GM12878 (cell line): Measurements from ENCODE around the gene CA9. TPM values are rescaled to one million over a fixed set of nuclear protein-coding genes. Genes with fewer than 3 reads are reported as not detected.

ENCODE experiments used
- CBX3 ChIP-seq: fragments of 200-600 bp; sonication (generic); IDR thresholded peaks from 2 replicates; pipeline ENCODE4 v1.6.1; 2016; ENCODE audit warnings: low read depth, borderline replicate concordance
- EP300 ChIP-seq, 2 experiments: fragments of 150-350 bp in 1 of 2; IDR thresholded peaks; 2 replicates each; pipeline ENCODE4 v1.6.1; 2011 to 2012; ENCODE audit warnings: low read depth in 2 of 2, low read length in 2 of 2, borderline replicate concordance in 1 of 2, improper control_type of control experiment in 1 of 2, inconsistent platforms in 1 of 2; ENCODE audit not compliant: control insufficient read depth in 1 of 2
- ESRRA ChIP-seq: IDR thresholded peaks from 2 replicates; pipeline ENCODE4 v1.6.1; 2012; ENCODE audit warnings: mild to moderate bottlenecking, low read length, improper control_type of control experiment
- ETV6 ChIP-seq, 2 experiments: fragments of 450-650 bp in 1 of 2; IDR thresholded peaks in 1 of 2; conservative IDR thresholded peaks in 1 of 2; 2 replicates each; pipeline ENCODE4 v1.6.1; 2014; ENCODE audit warnings: antibody characterized with exemption in 1 of 2, borderline replicate concordance in 1 of 2, low read depth in 1 of 2, mild to moderate bottlenecking in 1 of 2, moderate library complexity in 1 of 2
- FOXK2 ChIP-seq: fragments of 450-650 bp; IDR thresholded peaks from 2 replicates; pipeline ENCODE4 v1.6.1; 2017; ENCODE audit warnings: mild to moderate bottlenecking, moderate library complexity
- HCFC1 ChIP-seq: fragments of 150-350 bp; IDR thresholded peaks from 2 replicates; pipeline ENCODE4 v1.6.1; 2014; ENCODE audit warnings: low read length
- IKZF1 ChIP-seq: fragments of 450-650 bp; conservative IDR thresholded peaks from 2 replicates; pipeline ENCODE4 v1.6.1; 2017; ENCODE audit warnings: antibody characterized with exemption, mild to moderate bottlenecking
- IKZF2 ChIP-seq, 2 experiments: fragments of 450-650 bp; IDR thresholded peaks; 2 replicates each; pipeline ENCODE4 v1.6.1; 2017; ENCODE audit warnings: mild to moderate bottlenecking in 2 of 2, moderate library complexity in 2 of 2
- IRF4 ChIP-seq: IDR thresholded peaks from 2 replicates; pipeline ENCODE4 v1.6.1; 2011; ENCODE audit warnings: low read depth, low read length
- LARP7 ChIP-seq: fragments of 450-650 bp; IDR thresholded peaks from 2 replicates; pipeline ENCODE4 v1.6.1; 2017; ENCODE audit warnings: mild to moderate bottlenecking
- NKRF ChIP-seq: fragments of 450-650 bp; conservative IDR thresholded peaks from 2 replicates; pipeline ENCODE4 v1.6.1; 2017; ENCODE audit warnings: mild to moderate bottlenecking, moderate library complexity
- NR2C1 ChIP-seq: fragments of 450-650 bp; IDR thresholded peaks from 2 replicates; pipeline ENCODE4 v1.6.1; 2017; ENCODE audit warnings: antibody characterized with exemption, mild to moderate bottlenecking, moderate library complexity
- NRF1 ChIP-seq: conservative IDR thresholded peaks from 2 replicates; pipeline ENCODE4 v1.6.1; 2011; ENCODE audit warnings: mild to moderate bottlenecking, low read depth, low read length, improper control_type of control experiment
- PKNOX1 ChIP-seq: fragments of 450-650 bp; IDR thresholded peaks from 2 replicates; pipeline ENCODE4 v1.6.1; 2016; ENCODE audit warnings: mild to moderate bottlenecking
- RAD51 ChIP-seq: fragments of 450-650 bp; IDR thresholded peaks from 2 replicates; pipeline ENCODE4 v1.6.1; 2016; ENCODE audit warnings: moderate library complexity, mild to moderate bottlenecking, inconsistent platforms
- RBBP5 ChIP-seq: fragments of 200-600 bp; sonication (generic); conservative IDR thresholded peaks from 2 replicates; pipeline ENCODE4 v1.6.1; 2016
- SIX5 ChIP-seq: IDR thresholded peaks from 2 replicates; pipeline ENCODE4 v1.6.1; 2011; ENCODE audit warnings: mild to moderate bottlenecking, low read depth, low read length, moderate library complexity; ENCODE audit not compliant: severe bottlenecking
- SMC3 ChIP-seq: IDR thresholded peaks from 2 replicates; pipeline ENCODE4 v1.6.1; 2011; ENCODE audit warnings: low read length, improper control_type of control experiment, borderline replicate concordance
- SPI1 ChIP-seq: IDR thresholded peaks from 2 replicates; pipeline ENCODE4 v1.6.1; 2011; ENCODE audit warnings: low read depth, mild to moderate bottlenecking, low read length, moderate library complexity, borderline replicate concordance; ENCODE audit not compliant: insufficient read depth
- TCF3 ChIP-seq: IDR thresholded peaks from 2 replicates; pipeline ENCODE4 v1.6.1; 2012; ENCODE audit warnings: low read depth, mild to moderate bottlenecking, low read length, borderline replicate concordance; ENCODE audit not compliant: insufficient read depth
- ZBED1 ChIP-seq: IDR thresholded peaks from 2 replicates; pipeline ENCODE4 v1.6.1; 2016; ENCODE audit warnings: borderline replicate concordance
- ZNF217 ChIP-seq: fragments of 450-650 bp; IDR thresholded peaks from 2 replicates; pipeline ENCODE4 v1.6.1; 2017; ENCODE audit warnings: antibody characterized with exemption, mild to moderate bottlenecking
- ZSCAN29 ChIP-seq: fragments of 450-650 bp; IDR thresholded peaks from 2 replicates; pipeline ENCODE4 v1.6.1; 2017; ENCODE audit warnings: mild to moderate bottlenecking, moderate library complexity
- polyA plus RNA-seq, 11 experiments: library from polyadenylated mRNA; depleted of rRNA in 4 of 11; unstranded in 6 of 11; stranded (reverse) in 5 of 11; fragments of >200 nt; fragmentation: Nextera tagmentation in 4 of 11; fragmentation: Illumina TruSeq in 1 of 11; extraction: Ambion mirVana in 4 of 11; extraction: Trizol in 1 of 11; gene quantifications; 1 replicate in 1 of 11; 2 replicates in 10 of 11; pipeline versions ENCODE4 v1.2.1 to v1.2.3, GENCODE V29; 2011 to 2016; ENCODE audit warnings: inconsistent platforms in 2 of 11, missing spikeins in 2 of 11, low read depth in 1 of 11
- total RNA-seq, 4 experiments: library from RNA; depleted of rRNA in 3 of 4; stranded (reverse); fragments of >200 nt in 3 of 4; fragmentation: Illumina TruSeq in 1 of 4; extraction: Trizol in 1 of 4; gene quantifications; 2 replicates each; pipeline versions ENCODE4 v1.2.1 to v1.2.3, GENCODE V29; 2013 to 2021
- TF ChIP-seq, protein P1 (sequence below): fragments of 450-650 bp; IDR thresholded peaks from 2 replicates; pipeline ENCODE4 v1.6.1; 2017; ENCODE audit warnings: mild to moderate bottlenecking, moderate library complexity

The CA9 gene
- total and polyA plus RNA-seq, 10 of the 15 experiments (the other 5 are each of a cell fraction or from before 2014, with no cell fraction given) = 0.53 to 6.6 (median 1.2) TPM

GRCh38 chr9:35728041-35728971 is 54.6 kb downstream of the CA9 start (continued):
- TF ChIP-seq IKZF2 (IDR thresholded peaks at IDR 0.05) (peak; percentile 29 to 48; a peak in 2 of 4 replicates), LARP7 (no peak), CBX3 (no peak), ETV6 (conservative IDR thresholded peaks at IDR 0.05 in 1 of 2, IDR thresholded peaks at IDR 0.05 in 1 of 2; ENCODE audit: borderline replicate concordance in 1 of 2, low read depth in 1 of 2) (no peak), IRF4 (peak; percentile 48; the same call in 1 of the 2 replicates), NR2C1 (no peak), ZNF217 (no peak), HCFC1 (no peak), PKNOX1 (peak; percentile 86), ZSCAN29 (no peak), NKRF (no peak), TCF3 (no peak), SIX5 (no peak), ZBED1 (no peak), FOXK2 (no peak), ESRRA (0 out of 2 replicates have a peak, but pooled peaks have one; percentile 2), RAD51 (no peak), EP300 (IDR thresholded peaks at IDR 0.05; ENCODE audit: borderline replicate concordance in 1 of 2, control insufficient read depth in 1 of 2, low read depth in 2 of 2, low read length in 2 of 2) (peak in 1 of 2 experiments; percentile 52; a peak in 1 of 4 replicates), SMC3 (no peak), RBBP5 (no peak), SPI1 (no peak), IKZF1 (peak; percentile 56), NRF1 (no peak)
- TF ChIP-seq, protein P1, sequence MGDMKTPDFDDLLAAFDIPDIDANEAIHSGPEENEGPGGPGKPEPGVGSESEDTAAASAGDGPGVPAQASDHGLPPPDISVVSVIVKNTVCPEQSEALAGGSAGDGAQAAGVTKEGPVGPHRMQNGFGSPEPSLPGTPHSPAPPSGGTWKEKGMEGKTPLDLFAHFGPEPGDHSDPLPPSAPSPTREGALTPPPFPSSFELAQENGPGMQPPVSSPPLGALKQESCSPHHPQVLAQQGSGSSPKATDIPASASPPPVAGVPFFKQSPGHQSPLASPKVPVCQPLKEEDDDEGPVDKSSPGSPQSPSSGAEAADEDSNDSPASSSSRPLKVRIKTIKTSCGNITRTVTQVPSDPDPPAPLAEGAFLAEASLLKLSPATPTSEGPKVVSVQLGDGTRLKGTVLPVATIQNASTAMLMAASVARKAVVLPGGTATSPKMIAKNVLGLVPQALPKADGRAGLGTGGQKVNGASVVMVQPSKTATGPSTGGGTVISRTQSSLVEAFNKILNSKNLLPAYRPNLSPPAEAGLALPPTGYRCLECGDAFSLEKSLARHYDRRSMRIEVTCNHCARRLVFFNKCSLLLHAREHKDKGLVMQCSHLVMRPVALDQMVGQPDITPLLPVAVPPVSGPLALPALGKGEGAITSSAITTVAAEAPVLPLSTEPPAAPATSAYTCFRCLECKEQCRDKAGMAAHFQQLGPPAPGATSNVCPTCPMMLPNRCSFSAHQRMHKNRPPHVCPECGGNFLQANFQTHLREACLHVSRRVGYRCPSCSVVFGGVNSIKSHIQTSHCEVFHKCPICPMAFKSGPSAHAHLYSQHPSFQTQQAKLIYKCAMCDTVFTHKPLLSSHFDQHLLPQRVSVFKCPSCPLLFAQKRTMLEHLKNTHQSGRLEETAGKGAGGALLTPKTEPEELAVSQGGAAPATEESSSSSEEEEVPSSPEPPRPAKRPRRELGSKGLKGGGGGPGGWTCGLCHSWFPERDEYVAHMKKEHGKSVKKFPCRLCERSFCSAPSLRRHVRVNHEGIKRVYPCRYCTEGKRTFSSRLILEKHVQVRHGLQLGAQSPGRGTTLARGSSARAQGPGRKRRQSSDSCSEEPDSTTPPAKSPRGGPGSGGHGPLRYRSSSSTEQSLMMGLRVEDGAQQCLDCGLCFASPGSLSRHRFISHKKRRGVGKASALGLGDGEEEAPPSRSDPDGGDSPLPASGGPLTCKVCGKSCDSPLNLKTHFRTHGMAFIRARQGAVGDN = no peak; the same call in 1 of the 2 replicates
